ENCODE results near the gene RFTN1. TPM values are rescaled to one million over a fixed set of nuclear protein-coding genes. Genes with fewer than 3 reads are reported as not detected.

RFTN1 gene
- total and polyA plus RNA-seq, 3 donors from 2014 or later = 20.8 to 25.7 (median 22.2) TPM

DNA sequence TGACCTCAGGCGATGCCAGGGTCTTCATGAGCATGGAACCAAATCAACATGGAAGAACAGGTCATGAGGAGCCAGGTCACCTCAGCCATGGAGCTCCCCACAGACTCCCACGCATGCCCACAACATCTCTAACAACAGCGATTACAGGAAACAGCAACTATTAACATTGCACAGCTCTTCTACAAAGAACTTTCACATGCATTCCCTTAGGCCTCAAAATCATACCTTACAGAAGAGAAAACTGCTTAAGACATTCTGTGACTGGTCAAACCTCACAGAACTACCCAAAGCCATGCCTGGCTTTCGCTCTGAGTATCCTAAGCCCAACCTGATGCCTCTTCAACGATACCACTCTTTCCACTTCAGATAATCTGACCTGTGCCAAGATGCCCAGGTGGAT, 130.7 kb downstream of the RFTN1 start:
- Histone ChIP-seq H3K9me3 (no peaks in the 10 kb centered on the region), H3K36me3 (ENCODE audit: low read depth, missing control alignments) (no peaks in the 10 kb centered on the region), H3K27ac (no peak overlapping the region), H3K4me1 (no peaks in the 10 kb centered on the region), H3K27me3 (no peaks in the 10 kb centered on the region), H3K4me3 (no peak overlapping the region)
- no peak for DNase-seq
- TF ChIP-seq POLR2A (IDR thresholded peaks at IDR 0.05) = no peak
- TF ChIP-seq, protein P1, sequence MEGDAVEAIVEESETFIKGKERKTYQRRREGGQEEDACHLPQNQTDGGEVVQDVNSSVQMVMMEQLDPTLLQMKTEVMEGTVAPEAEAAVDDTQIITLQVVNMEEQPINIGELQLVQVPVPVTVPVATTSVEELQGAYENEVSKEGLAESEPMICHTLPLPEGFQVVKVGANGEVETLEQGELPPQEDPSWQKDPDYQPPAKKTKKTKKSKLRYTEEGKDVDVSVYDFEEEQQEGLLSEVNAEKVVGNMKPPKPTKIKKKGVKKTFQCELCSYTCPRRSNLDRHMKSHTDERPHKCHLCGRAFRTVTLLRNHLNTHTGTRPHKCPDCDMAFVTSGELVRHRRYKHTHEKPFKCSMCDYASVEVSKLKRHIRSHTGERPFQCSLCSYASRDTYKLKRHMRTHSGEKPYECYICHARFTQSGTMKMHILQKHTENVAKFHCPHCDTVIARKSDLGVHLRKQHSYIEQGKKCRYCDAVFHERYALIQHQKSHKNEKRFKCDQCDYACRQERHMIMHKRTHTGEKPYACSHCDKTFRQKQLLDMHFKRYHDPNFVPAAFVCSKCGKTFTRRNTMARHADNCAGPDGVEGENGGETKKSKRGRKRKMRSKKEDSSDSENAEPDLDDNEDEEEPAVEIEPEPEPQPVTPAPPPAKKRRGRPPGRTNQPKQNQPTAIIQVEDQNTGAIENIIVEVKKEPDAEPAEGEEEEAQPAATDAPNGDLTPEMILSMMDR (IDR thresholded peaks at IDR 0.05) = no peak
- intact Hi-C loops (cut with DNase I; ENCODE audit: low total_unique reads) = no loop called here
- WGBS, 2 donors = 95 to 96% methylated on average over 5 of the region's 5 CpGs

DNA sequence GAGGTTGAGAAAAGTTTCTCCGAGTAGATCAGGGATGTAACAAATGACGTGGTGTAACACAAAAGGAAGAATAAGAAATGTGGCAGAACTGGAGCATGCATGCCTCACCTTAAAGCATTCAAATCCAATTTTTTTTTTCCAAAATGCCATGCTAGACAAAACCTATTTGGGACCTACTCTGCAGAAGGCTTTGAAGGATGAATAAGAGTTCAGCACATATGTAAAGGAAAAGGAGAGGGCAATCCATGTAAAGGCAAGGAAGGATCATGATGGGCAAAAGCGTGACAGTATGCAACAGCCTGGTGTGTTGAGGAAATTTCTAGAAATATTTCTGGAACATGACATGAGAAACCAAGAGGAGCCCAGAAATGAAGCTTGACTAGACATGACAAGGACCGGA, 132.1 kb downstream of the RFTN1 start:
- TF ChIP-seq POLR2A (IDR thresholded peaks at IDR 0.05) = no peak
- TF ChIP-seq, protein P1 (IDR thresholded peaks at IDR 0.05) = no peak
- no peak for DNase-seq
- Histone ChIP-seq H3K9me3 (no peaks in the 10 kb centered on the region), H3K27ac (no peak overlapping the region), H3K4me3 (no peak overlapping the region), H3K4me1 (no peaks in the 10 kb centered on the region), H3K27me3 (no peaks in the 10 kb centered on the region), H3K36me3 (ENCODE audit: low read depth, missing control alignments) (no peaks in the 10 kb centered on the region)
- intact Hi-C loops (cut with DNase I; ENCODE audit: low total_unique reads) = no loop called here
- 89 to 91% methylated on average over 4 of the region's 4 CpGs for WGBS, 2 donors

- H3K27me3 ChIP-seq = no peaks in the 10 kb centered on the region
- H3K9me3 ChIP-seq = no peaks in the 10 kb centered on the region
- no peaks in the 10 kb centered on the region for H3K4me1 ChIP-seq
- H3K4me3 ChIP-seq = no peak overlapping the region
- WGBS, 2 donors = 100% methylated on average over 1 of the region's 1 CpG
- no peaks in the 10 kb centered on the region for H3K36me3 ChIP-seq (ENCODE audit: low read depth, missing control alignments)
- no peak overlapping the region for H3K27ac ChIP-seq
- intact Hi-C loops (cut with DNase I; ENCODE audit: low total_unique reads) = no loop called here
- DNase-seq = no peak
- TF ChIP-seq POLR2A (IDR thresholded peaks at IDR 0.05) = no peak
- TF ChIP-seq, protein P1 (IDR thresholded peaks at IDR 0.05) = no peak
These were observed 133.1 kb downstream of the RFTN1 start for GRCh38 chr3:16380421-16380820.

DNA sequence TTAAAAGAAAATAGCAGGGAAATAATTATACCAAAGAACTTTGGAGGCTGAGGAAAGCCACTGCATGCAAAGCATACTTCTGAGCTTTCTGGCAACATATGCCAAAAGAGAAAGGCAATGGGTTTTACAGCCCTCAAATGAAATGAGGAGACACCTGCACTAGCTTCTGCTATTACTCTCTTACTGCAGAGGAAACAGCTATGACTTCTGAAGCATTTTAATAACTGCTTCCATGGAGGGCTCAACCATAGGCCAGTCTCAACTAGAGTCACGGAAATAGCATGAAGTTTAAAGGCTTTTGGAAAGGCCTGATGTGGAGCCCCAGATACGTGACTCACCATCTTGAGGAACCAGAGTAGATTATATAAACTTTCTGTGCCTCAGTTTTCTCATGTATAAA, 133.7 kb downstream of the RFTN1 start:
- 48 to 69% methylated on average over 2 of the region's 2 CpGs for WGBS, 2 donors
- Histone ChIP-seq H3K4me1 (no peaks in the 10 kb centered on the region), H3K27me3 (no peaks in the 10 kb centered on the region), H3K9me3 (no peaks in the 10 kb centered on the region), H3K27ac (no peak overlapping the region), H3K4me3 (no peak overlapping the region), H3K36me3 (ENCODE audit: low read depth, missing control alignments) (no peaks in the 10 kb centered on the region)
- TF ChIP-seq, protein P1 (IDR thresholded peaks at IDR 0.05) = no peak
- intact Hi-C loops (cut with DNase I; ENCODE audit: low total_unique reads) = no loop called here
- no peak for DNase-seq

GRCh38 chr3:16378920-16379319, 134.6 kb downstream of the RFTN1 start:
- no peaks in the 10 kb centered on the region for H3K9me3 ChIP-seq
- H3K36me3 ChIP-seq (ENCODE audit: low read depth, missing control alignments) = no peaks in the 10 kb centered on the region
- WGBS, 2 donors = 60 to 89% methylated on average over 3 of the region's 3 CpGs
- H3K27me3 ChIP-seq = no peaks in the 10 kb centered on the region
- TF ChIP-seq, protein P1 (IDR thresholded peaks at IDR 0.05) = no peak
- no peak for TF ChIP-seq POLR2A (IDR thresholded peaks at IDR 0.05)
- H3K4me3 ChIP-seq = no peak overlapping the region
- H3K27ac ChIP-seq = no peak overlapping the region
- no peak for DNase-seq
- intact Hi-C loops (cut with DNase I; ENCODE audit: low total_unique reads) = no loop called here
- no peaks in the 10 kb centered on the region for H3K4me1 ChIP-seq

All from testis (tissue), 3 donors.